GM19240 (cell line): Measurements from ENCODE around the gene ARF6.

Experiments used
- DNase-seq: peaks from one replicate; pipeline ENCODE4 v3.0.0; 2011; ENCODE audit warnings: low spot score; ENCODE audit not compliant: insufficient read length

Gene ARF6

DNA sequence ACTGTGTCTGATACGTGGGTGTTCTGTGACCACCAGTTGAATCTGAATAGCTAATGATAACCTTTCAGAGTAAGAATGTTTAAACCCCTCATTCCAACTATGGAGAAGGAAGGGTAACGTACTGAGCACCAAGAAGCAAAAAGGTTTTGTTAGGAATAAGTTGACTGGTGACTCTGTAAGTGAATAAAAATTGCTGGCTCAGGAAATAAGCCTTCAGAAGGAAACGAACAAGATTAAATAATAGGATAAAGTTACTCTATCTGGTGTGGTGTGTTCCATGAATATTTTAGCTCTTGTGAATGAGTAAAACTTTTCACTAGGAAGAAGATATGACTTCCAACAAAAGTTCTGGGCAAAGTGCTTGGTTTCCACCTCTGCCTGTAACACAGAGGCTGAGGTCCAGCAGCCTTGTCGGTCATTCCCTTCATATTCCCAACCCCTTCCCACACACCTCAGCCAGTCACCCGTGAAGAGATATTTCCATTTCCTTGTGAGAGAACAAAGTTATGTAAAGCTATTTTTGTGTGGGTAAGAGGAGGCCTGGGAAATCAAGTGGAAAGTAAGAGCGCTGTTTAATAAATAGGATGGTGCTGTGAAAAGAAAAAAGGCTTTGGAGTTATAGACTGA, 47.1 kb downstream of the ARF6 start:
- no peak for DNase-seq

DNA sequence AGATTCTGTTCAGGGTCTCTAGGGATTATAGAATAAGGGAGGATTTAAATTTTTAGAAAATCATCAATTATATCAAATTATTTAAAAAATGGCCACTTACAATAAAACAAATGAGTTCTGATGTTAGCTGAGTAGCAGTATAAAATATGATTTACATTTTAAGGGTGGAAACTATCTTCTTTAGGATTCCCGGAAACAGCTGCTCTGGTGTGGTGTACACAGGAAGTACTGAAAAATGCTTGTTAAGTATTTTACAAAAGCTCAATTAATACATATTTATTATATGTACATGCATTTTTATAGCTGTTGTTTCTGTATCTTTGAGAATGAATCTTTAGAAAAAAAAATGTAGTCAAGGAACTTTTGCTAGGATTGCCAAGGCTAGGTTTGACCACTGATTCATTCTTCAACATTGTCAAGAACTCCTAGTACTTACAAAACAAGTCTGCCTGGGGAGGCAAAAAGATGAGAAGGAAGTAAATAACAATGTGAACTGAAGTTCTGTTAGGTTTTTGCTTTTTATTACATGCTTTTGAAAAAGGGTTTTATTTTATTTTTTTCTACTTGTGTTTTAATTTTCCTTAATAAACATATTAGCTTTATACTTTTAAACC, 48.0 kb downstream of the ARF6 start:
- DNase-seq = no peak

DNA sequence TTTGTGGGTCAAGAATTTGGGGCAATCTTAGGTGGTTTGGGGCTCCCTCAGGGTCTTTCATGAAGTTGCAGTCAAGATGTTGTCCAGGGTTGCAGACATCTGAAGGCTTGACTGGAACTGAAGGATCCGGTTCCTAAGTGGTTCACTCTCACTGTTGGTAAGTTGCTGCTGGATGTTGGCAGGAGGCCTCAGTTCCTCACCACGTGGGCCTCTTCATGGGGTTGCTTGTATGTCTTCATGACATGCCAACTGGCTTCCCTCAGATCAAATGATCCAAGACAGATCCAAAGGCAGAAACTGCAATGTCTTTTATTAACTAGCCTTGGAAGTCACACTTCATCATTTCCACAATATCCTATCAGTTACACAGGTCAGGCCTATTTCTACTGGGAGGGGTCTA, 49.2 kb downstream of the ARF6 start:
- no peak for DNase-seq

DNA sequence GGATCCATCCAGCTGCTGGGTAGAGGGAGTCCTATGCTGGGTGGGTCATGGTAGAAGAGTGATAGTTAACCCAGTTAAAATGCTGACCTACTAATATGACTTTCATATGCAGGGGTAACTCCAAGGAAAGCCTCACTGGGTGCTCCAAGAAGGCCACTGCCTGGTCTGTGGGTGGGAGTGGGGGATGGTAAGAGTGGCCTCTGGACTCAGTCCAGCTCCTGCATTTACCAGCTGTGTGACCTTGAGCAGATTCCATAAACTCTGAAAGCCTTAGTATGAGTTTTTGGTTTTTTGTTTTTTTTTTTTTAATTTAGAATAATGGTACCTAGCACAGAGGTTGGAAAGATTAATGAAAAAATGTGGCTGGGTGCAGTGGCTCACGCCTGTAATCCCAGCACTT, 51.6 kb downstream of the ARF6 start:
- DNase-seq = no peak

DNA sequence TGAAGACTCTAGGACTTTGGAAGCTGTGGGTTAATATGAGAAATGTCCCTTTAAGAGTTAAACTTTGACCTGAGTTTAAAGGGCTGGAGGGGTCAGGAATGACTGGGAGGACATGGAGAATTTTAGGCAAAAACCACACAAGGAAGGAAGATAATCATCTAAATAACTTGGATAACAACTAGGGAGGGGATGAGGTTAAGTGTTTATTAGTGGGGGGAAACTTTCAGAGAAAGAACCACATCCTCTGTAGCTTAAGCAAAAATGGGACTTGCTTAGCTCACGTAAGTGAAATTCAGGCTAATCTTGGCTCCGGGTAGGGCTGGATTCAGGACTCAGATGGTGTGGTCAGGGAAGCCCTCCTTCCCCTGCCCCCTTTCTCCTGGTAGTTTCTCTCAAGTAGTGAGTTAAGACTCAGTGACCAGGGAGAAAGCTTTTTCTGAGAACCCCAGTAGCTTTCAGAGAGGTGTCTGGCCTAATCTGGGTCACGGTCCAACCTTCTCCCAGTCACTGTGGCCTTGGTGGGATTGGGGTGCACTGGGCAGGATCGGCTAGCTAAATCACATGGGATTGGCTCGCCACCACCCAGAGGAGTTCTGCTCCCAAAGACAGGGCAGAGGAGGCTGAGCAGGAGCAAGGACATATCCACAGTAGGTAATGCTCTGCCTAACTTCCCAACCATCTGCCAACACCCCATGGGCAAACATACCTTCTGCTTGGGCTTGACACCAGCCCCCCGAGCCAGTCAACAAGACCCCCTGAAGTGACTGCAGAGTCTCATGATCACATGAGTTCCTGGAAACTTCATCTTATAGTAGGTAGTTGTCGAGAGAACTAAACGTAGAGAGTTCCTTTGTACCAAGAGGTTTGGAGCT, 52.8 kb downstream of the ARF6 start:
- no peak for DNase-seq
